Psoas muscle (tissue), 8 donors: Measurements from ENCODE around the gene DNAH8. TPM values are rescaled to one million over a fixed set of nuclear protein-coding genes. Genes with fewer than 3 reads are reported as not detected.

ENCODE experiments used
- ATAC-seq, 4 donors: fragments of 200-7000 bp; cut with Tn5 transposase; one replicate each; pipeline ENCODE4 v1.9.1; 2020; ENCODE audit warnings: moderate library complexity in 3 of 4, mild to moderate bottlenecking in 2 of 4
- DNase-seq, 2 donors: peaks; one replicate each; pipeline ENCODE4 v3.0.0-alpha.2; 2020
- H3K27ac ChIP-seq: fragments of 200-600 bp; one replicate; pipeline ENCODE4 v1.8.0; 2022
- H3K27me3 ChIP-seq, 3 donors: fragments of 200-600 bp in 1 of 3; one replicate each; pipeline versions ENCODE4 v1.6.1 to v1.8.0; 2013 to 2022; ENCODE audit warnings: low read length in 2 of 3, mild to moderate bottlenecking in 2 of 3, moderate library complexity in 1 of 3; ENCODE audit not compliant: insufficient read depth in 3 of 3
- H3K36me3 ChIP-seq, 2 donors: fragments of 200-600 bp in 1 of 2; one replicate each; pipeline versions ENCODE4 v1.6.1 to v1.8.0; 2013 to 2022; ENCODE audit warnings: low read depth in 1 of 2, mild to moderate bottlenecking in 1 of 2, moderate library complexity in 1 of 2; ENCODE audit not compliant: insufficient read depth in 1 of 2
- H3K4me1 ChIP-seq: fragments of 200-600 bp; one replicate; pipeline ENCODE4 v1.8.0; 2022
- H3K4me3 ChIP-seq: fragments of 200-600 bp; one replicate; pipeline ENCODE4 v1.8.0; 2022; ENCODE audit warnings: mild to moderate bottlenecking
- H3K9me3 ChIP-seq: fragments of 200-600 bp; one replicate; pipeline ENCODE4 v1.8.0; 2022
- WGBS, 3 donors: extraction: QIAGEN DNeasy Blood & Tissue Kit; methylation state at CpG; one replicate each; pipeline versions ENCODE4 v1.1.6 to v1.1.7; 2013; 5-methylcytosine and 5-hydroxymethylcytosine counted together
- intact Hi-C, 2 donors: fragments of 100-400 bp; cut with DNase I; formaldehyde crosslinking; loops; one replicate each; pipeline versions ENCODE4 v1.11.0 to v1.14.2; 2022
- polyA plus RNA-seq, 3 donors: library from polyadenylated mRNA; stranded (reverse); fragments of 200-250 nt; gene quantifications; one replicate each; pipeline ENCODE4 v1.2.3, GENCODE V29; 2013
- total RNA-seq, 4 donors: library from RNA; stranded (reverse); fragmentation: NEBNext Ultra II Directional in 2 of 4; extraction: Animal tissue kit (Norgen Biotek cat#: 25700) in 2 of 4; gene quantifications; one replicate each; pipeline versions ENCODE4 v1.2.1 to v1.2.4, GENCODE V29; 2021 to 2023
- TF ChIP-seq, protein P1 (sequence below): fragments of 200-600 bp; IDR thresholded peaks from one replicate; pipeline ENCODE4 v1.8.0; 2022; ENCODE audit warnings: antibody characterized with exemption
- donor health status: healthy with polysubstance abuse.
- donor health status: DM: no; HTN: no; CAD: no; lungs with moderate emphysema.
- donor health status: Bipolar disorder and iron deficiency.
- donor health status: healthy.
- donor health status: DM: yes; HTN: yes; CAD: no.
- donor health status: DM: no; HTN: no; CAD: no.
- donor health status: DM: no; HTN: no; CAD: no.
- donor health status: DM: yes; HTN: yes; CAD: no.

DNAH8 gene
- total and polyA plus RNA-seq, 7 donors: 0.02 TPM; not detected in 6

DNA sequence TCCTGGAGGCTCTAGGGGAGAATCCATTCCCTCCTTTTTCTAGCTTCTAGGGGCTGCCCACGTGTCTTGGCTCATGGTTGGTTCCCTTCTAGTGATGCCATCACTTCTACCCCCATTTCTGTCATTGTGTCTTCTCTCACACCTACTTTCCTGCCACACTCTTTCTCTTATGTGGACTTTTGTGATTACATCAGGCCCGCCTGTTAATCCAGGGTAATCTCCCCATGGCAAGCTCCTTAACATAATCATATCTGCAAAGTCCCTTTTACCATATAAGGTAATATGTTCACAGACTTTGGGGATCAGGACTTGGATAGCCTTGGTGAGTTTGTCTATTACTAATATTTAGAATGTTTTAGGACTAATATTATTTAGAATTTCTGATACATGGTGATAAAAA is 111.9 kb downstream of the DNAH8 start:
- Histone ChIP-seq H3K9me3 (no peaks in the 10 kb centered on the region), H3K36me3 (no peaks in the 10 kb centered on the region), H3K4me1 (peaks cover 11% of the 10 kb centered on the region), H3K27me3 (no peaks in the 10 kb centered on the region), H3K4me3 (no peak overlapping the region), H3K27ac (no peak overlapping the region)
- TF ChIP-seq, protein P1, sequence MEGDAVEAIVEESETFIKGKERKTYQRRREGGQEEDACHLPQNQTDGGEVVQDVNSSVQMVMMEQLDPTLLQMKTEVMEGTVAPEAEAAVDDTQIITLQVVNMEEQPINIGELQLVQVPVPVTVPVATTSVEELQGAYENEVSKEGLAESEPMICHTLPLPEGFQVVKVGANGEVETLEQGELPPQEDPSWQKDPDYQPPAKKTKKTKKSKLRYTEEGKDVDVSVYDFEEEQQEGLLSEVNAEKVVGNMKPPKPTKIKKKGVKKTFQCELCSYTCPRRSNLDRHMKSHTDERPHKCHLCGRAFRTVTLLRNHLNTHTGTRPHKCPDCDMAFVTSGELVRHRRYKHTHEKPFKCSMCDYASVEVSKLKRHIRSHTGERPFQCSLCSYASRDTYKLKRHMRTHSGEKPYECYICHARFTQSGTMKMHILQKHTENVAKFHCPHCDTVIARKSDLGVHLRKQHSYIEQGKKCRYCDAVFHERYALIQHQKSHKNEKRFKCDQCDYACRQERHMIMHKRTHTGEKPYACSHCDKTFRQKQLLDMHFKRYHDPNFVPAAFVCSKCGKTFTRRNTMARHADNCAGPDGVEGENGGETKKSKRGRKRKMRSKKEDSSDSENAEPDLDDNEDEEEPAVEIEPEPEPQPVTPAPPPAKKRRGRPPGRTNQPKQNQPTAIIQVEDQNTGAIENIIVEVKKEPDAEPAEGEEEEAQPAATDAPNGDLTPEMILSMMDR: no peak
- no peak for DNase-seq
- intact Hi-C loops: no loop called here
- 24 to 57% (median 53%) methylated on average over 2 of the region's 2 CpGs for WGBS, 3 donors
- ATAC-seq: no peak

DNA sequence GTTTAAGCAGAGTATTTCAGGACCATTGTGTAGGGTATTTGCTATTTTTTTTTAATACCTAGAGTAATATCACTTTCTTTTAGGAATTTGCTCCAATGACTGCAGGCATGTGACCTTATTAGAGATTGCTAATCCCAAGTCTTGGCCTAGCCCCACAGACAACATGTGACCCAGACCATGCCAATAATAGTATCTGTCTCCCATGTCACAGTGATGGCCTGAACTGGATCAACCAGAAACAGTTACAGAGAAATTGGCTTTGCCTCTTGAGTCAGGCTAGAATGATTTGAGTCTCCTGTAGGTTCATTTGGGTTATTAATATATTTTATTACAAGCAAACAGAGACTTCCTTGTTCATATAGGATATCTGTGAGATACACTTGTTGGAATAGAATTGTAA is 116.8 kb downstream of the DNAH8 start:
- Histone ChIP-seq H3K27me3 (no peaks in the 10 kb centered on the region), H3K36me3 (no peaks in the 10 kb centered on the region), H3K9me3 (no peaks in the 10 kb centered on the region), H3K4me3 (no peak overlapping the region), H3K4me1 (no peaks in the 10 kb centered on the region), H3K27ac (no peak overlapping the region)
- intact Hi-C loops: no loop called here
- ATAC-seq (no peak), DNase-seq (no peak)
- TF ChIP-seq, protein P1: no peak

DNA sequence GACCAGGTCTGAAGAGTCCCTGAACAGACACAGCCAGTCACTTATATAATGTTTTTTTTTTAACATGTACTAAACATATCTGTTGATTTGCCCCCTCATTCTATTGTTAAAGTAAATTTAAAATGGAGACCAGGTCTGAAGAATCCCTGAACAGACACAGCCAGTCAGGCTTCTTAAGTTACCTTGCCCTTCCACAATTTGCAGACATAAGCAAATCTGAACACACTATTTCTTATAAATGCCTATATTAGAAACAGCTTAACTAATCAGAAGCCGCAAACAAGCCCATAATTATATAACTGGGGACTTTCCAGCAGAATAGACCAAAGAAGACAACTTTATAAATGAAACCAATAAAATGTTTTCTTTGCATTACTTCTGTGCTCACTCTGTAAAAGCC is 118.2 kb downstream of the DNAH8 start:
- WGBS, 3 donors: 89 to 95% (median 90%) methylated on average over 1 of the region's 1 CpG
- H3K4me1 ChIP-seq: no peaks in the 10 kb centered on the region
- intact Hi-C loops: no loop called here
- H3K36me3 ChIP-seq: no peaks in the 10 kb centered on the region
- ATAC-seq (no peak), DNase-seq (no peak)
- no peak overlapping the region for H3K4me3 ChIP-seq
- H3K27ac ChIP-seq: no peak overlapping the region
- no peaks in the 10 kb centered on the region for H3K9me3 ChIP-seq
- H3K27me3 ChIP-seq: no peaks in the 10 kb centered on the region
- TF ChIP-seq, protein P1: no peak

DNA sequence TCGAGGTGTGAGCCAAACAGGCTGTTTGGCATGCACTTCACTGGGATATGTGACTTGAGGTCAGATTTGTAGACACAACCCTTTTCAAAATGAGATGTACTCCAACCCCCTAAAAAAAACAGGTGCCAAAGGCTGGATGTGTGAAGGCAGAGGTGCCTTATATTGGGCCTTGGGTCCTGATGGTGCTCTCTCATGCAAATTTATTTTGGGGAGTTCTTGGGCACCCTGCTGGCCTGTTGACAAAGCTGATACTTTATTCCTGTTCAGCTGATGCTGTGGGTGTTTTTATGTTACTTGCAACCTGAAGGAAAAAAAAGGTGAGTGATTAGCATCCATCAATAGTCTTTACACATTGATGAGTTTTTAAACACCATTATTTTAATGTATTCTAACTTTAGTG is 121.5 kb downstream of the DNAH8 start:
- Histone ChIP-seq H3K36me3 (no peaks in the 10 kb centered on the region), H3K4me1 (no peaks in the 10 kb centered on the region), H3K4me3 (no peak overlapping the region), H3K9me3 (no peaks in the 10 kb centered on the region), H3K27me3 (no peaks in the 10 kb centered on the region), H3K27ac (no peak overlapping the region)
- WGBS, 3 donors: 35 to 63% (median 56%) methylated on average over 1 of the region's 1 CpG
- ATAC-seq (no peak), DNase-seq (no peak)
- TF ChIP-seq, protein P1: no peak
- intact Hi-C loops: no loop called here

DNA sequence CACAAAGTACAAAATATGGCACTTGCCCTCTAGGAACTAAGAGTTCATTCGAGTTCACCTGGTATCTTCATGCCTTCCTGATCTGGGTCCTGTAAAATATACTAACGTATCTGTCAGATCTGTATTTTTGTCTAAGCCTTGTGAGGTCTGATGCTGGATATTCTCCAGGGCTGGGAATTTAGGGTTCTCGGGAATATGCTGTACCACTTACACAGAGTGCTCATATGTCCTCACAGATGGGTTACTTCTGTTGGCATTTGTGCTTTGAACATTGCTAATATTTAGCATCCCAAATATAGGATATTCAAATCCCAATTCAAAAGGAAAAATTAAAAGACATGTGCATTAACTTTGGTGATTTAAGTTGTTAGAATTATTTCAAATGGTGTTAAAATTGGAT is 122.0 kb downstream of the DNAH8 start:
- TF ChIP-seq, protein P1: no peak
- Histone ChIP-seq H3K4me3 (no peak overlapping the region), H3K9me3 (no peaks in the 10 kb centered on the region), H3K27ac (no peak overlapping the region), H3K36me3 (no peaks in the 10 kb centered on the region), H3K27me3 (no peaks in the 10 kb centered on the region), H3K4me1 (no peaks in the 10 kb centered on the region)
- DNase-seq (no peak), ATAC-seq (no peak)
- intact Hi-C loops: no loop called here
- WGBS, 3 donors: 57 to 64% (median 63%) methylated on average over 3 of the region's 3 CpGs
